Transverse colon (tissue), 3 donors: ENCODE data around the gene UQCRHL.

Experiments used
- CTCF ChIP-seq, 5 experiments: fragments of 200-600 bp in 3 of 5; fragments of 450-650 bp in 2 of 5; sonication (generic) in 3 of 5; IDR thresholded peaks; 1 replicate in 2 of 5; 2 replicates in 3 of 5; pipeline ENCODE4 v1.5.1; 2016 to 2017; ENCODE audit warnings: antibody characterized with exemption in 5 of 5, inconsistent platforms in 3 of 5, mild to moderate bottlenecking in 2 of 5, moderate library complexity in 1 of 5
- EP300 ChIP-seq: sonication (generic); formaldehyde crosslinking; IDR thresholded peaks from one replicate; pipeline ENCODE4 v1.6.1; 2017; ENCODE audit warnings: antibody characterized with exemption, low read depth
- POLR2A ChIP-seq: fragments of 450-650 bp; IDR thresholded peaks from one replicate; pipeline ENCODE4 v1.6.1; 2016; ENCODE audit warnings: antibody characterized with exemption, mild to moderate bottlenecking, moderate library complexity

- no peak for TF ChIP-seq CTCF (IDR thresholded peaks at IDR 0.05)
- TF ChIP-seq POLR2A = no peak
- no peak for TF ChIP-seq EP300
Measured at GRCh38 chr1:15761366-15762128, 45.9 kb downstream of the UQCRHL start.
